NCI-H345 (cell line): ENCODE results near the gene ZFYVE27.

Experiments used
- DNase-seq: peaks from one replicate; lab custom pipeline; 2025; lab: John Stamatoyannopoulos, UW

The ZFYVE27 gene

DNA sequence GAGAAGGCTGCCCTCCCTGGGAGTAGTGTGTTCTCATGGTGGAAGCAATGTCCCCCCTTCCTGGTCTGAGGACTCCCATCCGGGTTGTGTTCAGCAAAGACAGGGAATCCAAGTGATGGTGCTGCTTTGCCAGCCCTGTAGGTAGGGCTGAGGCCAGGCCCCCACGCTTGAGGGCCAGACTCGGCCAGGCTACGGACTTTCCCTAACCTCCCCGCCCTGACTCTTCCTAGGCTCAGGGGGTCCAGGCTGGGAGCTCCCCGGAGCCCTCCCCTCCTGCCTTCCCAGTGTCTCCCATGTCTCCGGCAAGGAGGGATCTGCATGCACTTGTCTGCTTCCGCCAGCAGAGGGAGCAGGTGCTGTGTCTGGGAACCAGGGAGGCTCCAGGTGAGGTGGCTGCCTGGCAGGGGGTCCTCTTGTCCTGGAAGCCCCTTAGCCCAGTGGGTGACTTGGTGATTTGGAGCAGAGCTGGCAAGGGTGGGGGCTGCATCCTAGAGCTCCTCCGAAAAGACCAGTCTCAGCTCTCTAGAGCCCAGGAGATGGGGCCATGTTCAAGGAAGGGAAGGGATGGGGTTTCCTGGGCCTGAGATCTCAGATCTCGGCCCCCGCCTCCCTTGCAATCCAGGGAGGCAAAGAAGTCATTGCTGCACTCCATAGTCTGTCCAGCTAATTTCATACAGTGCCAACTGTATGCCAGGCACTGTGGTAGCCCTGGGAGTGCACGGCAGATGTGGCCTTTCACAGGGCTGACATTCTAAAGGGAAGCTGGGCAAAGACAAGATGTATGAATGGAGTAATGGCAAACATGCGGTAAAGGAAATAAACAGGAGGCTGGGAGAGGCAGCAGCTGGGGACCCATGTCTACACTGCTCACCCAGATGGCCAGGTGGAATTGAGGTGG is 55.1 kb downstream of the ZFYVE27 start:
- peak; percentile 68 for DNase-seq

DNA sequence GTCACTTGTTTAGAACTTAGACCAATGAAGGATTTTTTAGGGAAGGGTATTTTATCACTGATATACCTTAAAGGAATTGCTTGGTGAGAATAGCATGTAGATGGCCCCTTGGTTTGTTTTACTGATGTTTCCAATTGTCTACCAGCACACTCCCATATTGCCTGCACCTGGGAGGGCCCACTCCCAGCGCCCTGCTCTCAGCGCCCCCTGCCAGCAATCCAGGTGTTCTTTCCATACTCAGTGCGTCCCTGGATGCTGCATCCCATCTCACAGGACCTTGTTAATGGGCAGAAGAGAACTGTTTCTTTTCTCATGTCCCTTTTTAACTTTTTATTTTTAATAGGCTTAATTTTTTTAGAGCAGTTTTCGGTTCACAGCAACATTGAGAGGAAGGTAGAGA is 59.0 kb downstream of the ZFYVE27 start:
- DNase-seq = no peak

DNA sequence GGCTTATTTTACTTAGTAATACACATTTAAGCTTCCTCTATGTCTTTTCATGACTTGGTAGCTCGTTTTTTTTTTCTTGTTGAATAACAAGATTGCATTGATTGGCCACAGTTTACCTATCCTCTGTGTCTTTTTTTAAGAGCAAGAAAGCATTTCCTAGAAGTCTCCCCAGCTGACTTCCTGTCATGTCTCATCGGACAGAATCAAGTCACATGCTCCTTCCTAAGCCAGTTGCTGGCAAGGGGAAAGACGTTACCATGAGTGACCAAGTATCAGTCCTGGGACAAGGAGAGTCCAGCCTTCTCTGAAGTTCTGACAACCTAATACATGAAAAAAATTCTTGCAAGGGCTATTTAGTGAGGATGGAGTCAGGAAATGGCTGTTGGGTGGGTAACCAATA is 59.7 kb downstream of the ZFYVE27 start:
- no peak for DNase-seq

DNA sequence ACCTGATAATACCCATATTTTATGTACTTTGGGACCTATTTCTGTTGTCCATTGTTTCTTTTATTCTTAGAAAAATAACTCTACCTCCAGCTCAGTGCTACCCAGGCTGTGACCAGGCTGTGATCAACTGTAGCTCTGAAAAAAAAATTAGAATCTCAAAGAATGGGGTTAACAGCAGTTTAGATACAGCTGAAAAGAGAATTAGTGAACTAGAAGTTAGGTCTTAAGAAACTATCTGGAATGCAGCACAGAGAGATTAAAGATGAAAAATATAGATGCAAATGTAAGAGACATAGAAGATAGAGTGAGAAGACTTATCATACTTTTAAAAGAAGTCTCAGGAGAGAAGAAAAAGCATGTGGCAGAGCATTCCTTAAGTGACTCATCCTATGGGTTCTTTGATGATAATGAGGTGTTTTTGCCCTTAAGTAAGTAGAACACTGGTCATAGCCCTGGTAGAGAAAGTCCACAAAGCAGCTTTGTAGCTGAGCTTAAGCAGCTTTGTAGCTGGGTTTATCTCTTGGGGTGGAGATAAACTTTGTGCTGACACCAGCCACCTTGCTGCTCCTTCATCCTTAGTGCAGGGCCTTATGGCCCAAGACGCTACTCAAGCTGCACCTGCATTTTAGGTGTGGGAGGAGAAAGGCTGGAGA is 62.2 kb downstream of the ZFYVE27 start:
- no peak for DNase-seq

DNA sequence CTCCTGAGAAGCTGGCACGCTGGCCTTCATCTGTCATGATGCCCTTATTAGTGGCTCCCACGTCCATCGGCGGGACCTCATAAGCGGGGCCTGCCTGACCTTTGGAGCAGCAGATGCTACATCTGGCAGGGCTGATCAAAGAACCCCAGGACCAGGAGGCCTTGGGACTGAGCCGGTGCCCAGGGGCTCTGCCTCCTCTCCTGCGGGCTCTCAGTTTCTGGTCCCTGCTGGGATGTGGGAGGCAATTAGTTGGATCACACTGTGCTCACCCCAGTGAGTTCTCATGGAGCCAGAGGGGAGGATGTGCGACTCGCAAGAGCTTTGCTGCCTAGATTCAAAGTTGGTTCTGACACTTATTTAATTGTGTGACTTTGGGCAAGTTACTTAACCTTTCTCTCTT is 63.5 kb downstream of the ZFYVE27 start:
- DNase-seq = no peak

DNA sequence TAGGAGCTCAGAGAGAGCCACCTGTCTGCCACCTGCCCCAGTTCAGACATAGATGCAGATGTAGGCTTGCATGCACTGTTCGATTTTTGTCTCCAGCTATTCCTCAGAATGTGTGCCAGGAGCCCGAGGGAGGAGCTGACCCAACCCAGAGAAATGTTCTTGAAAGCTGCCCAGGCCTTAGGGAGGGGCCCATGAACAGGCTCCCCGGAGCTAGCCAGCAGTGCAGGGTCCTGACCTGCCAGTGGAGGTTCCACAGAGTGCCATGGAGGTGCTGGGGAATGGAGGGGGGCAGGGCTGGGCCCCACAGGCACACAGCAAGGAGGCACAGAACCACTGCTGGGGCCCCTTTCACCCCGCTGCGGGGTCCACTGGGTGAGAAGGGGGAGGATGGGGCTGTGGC is 64.5 kb downstream of the ZFYVE27 start:
- no peak for DNase-seq

DNA sequence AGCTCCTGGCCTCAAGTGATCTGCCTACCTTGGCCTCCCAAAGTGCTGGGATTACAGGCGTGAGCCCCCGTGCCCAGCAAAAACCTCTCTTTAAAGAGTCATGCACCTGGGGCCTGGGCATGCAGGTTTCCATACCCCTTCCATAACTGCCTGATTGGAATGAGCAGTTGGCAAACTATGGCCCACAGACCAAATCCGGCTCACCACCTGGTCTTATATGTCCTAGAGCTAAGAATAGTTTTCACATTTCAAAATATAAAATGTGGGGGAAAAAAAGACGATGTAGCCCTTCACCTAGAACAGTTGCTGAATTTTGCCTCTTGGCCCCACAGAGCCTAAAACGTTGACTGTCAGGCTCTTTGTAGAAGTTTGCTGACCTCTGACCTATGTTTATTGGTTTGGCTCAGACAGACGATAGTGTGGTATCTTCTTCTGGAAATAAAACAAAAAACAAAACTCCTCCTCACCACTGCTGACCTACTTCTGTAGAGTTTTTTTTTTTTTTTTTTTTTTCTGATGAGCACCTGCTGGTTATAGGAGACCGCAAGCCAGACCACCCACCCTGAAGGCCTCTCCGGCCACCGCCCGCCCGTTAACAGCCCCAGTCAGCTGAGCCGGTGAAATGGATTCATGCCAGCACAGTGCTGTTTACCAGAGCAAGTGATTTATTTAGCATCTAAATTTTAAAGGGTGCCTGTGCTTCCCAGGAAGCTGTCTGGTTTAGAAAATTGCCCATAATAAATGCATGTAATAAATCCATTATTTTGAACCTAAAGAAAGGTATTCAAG is 68.4 kb downstream of the ZFYVE27 start:
- no peak for DNase-seq

DNA sequence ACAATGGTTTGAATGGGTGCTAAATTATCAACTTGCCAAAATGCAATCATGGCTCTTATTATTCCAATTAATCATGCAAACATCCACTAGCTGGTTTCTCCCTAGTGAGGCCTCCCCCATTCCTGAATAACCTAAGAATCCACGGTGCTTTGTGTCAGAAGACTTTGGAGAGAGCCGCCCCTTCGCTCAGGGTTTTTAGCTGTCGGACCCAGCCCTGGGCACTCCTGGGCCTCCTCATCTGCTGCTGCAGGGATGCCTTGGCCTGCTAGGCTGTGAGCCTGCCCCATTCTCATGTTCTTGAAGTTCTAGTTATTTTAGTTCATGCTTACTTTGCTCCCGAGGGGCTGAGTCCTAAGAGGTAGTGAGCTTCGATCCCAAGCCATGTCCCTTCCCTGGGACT is 69.0 kb downstream of the ZFYVE27 start:
- no peak for DNase-seq

DNA sequence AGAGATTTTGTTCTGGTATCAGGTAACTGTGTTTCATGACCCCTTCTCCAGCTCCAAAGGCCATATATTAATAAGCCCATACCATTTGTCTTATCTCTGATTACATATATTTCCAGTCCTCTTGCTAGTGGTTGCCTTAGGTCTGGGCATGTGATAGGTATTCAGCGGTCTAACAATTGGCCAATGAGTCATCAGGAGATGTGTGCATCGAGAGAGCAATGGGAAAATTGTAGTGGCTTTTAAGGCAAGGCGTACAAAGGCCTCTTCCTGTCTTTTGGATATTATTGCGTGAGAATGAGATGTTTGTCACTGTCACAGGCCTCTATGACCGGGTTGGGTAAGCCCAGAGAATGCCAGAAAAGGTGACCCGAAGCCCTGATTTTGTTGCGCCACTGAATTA is 73.5 kb downstream of the ZFYVE27 start:
- DNase-seq = no peak
